ENCODE measurements around the gene ADAM23. TPM values are rescaled to one million over a fixed set of nuclear protein-coding genes. Genes with fewer than 3 reads are reported as not detected.
A peak's percentile ranks its signal among the peaks of the same experiment; 100 is the strongest.

The ADAM23 gene
- polyA plus RNA-seq (2011; rRNA removed) (6.1 and 6.7 TPM in 2 replicates), polyA plus RNA-seq (2017; fragmentation: RNase III; extraction: RNeasy Plus Mini Kit Qiagen cat#74134 plus additional on column Dnase treatment) (7.8 to 9.3 TPM (median 9.1 TPM) in 3 replicates), polyA minus RNA-seq (2011; rRNA and poly(A)+ RNA removed) (5.4 and 5.7 TPM in 2 replicates)
- 3.2 and 4.4 TPM in 2 replicates for polyA plus RNA-seq (2012; cell fraction: cytosol; rRNA removed)
- polyA plus RNA-seq (2012; cell fraction: nucleus; rRNA removed), result 1.5 and 3.7 TPM in 2 replicates

GRCh38 chr2:206442833-206443734, at the start of gene ADAM23:
ADAM23 (plus strand) TSS chr2:206443532; CDS start chr2:206443867, 335 bp downstream.
- FAIRE-seq, result no peak
- CTCF ChIA-PET, result no interaction called here
- DNase-seq (ENCODE audit: low read depth in 1 of 2, low spot score in 1 of 2), result peak; percentile 54 to 56
- H3K9me3 ChIP-seq, result no peaks in the 10 kb centered on the region
- peak within 1 kb of the TSS; percentile 79 for H3K4me2 ChIP-seq
- peak within 1 kb of the TSS; percentile 47 to 90 for H3K27ac ChIP-seq
- peak; percentile 76 to 82 for ATAC-seq
- 4% methylated on average over 18 of the region's 81 CpGs for WGBS (ENCODE audit: missing lambda C conversion rate)
- H3K4me3 ChIP-seq, result peak within 1 kb of the TSS; percentile 52
- TF ChIP-seq MAZ (IDR thresholded peaks at IDR 0.05; ENCODE audit: borderline replicate concordance, low read depth, low read length), result no peak
- no peak for TF ChIP-seq NPAS2 (CRISPR knock-in tag; IDR thresholded peaks at IDR 0.05; ENCODE audit: borderline replicate concordance)
- peak; percentile 37; the same call in 1 of the 2 replicates for TF ChIP-seq POLR2A (IDR thresholded peaks at IDR 0.05; ENCODE audit: low read length)
- TF ChIP-seq E2F6 (IDR thresholded peaks at IDR 0.05; ENCODE audit: borderline replicate concordance, low read depth), result no peak
- TF ChIP-seq EP300 (IDR thresholded peaks at IDR 0.05), result no peak
- TF ChIP-seq ATOH8 (CRISPR knock-in tag; IDR thresholded peaks at IDR 0.05; ENCODE audit: low read depth), result peak; percentile 67; the same call in 1 of the 2 replicates
- TF ChIP-seq CTCF (IDR thresholded peaks at IDR 0.05), result peak; percentile 20
- TF ChIP-seq HOXB5 (CRISPR knock-in tag; IDR thresholded peaks at IDR 0.05), result peak; percentile 59; the same call in 1 of the 2 replicates
- peaks cover 26% of the 10 kb centered on the region for H3K4me1 ChIP-seq
- POLR2A ChIA-PET, result no interaction called here

- Histone ChIP-seq H3K27ac (no peak overlapping the region), H3K4me2 (no peak overlapping the region), H3K9me3 (peaks cover 20% of the 10 kb centered on the region), H3K4me1 (no peaks in the 10 kb centered on the region), H3K4me3 (no peak overlapping the region)
- DNase-seq (ENCODE audit: low read depth in 1 of 2, low spot score in 1 of 2), result no peak
- CTCF ChIA-PET, result interaction anchor here (0.6 kb wide), 1 partner anchor 1241 kb away, joined by 4 read pairs; no protein-coding TSS in a partner anchor
- TF ChIP-seq PBX3 (IDR thresholded peaks at IDR 0.05) (no peak), HEYL (CRISPR knock-in tag; IDR thresholded peaks at IDR 0.05) (no peak), POLR2A (IDR thresholded peaks at IDR 0.05; ENCODE audit: low read length) (no peak), ZFP36 (IDR thresholded peaks at IDR 0.05; ENCODE audit: borderline replicate concordance, partially characterized antibody) (no peak), CTCF (IDR thresholded peaks at IDR 0.05) (no peak), BCL3 (IDR thresholded peaks at IDR 0.05) (no peak), TFCP2L1 (CRISPR knock-in tag; IDR thresholded peaks at IDR 0.05) (no peak), BHLHE40 (IDR thresholded peaks at IDR 0.05; ENCODE audit: low read depth, low read length) (no peak), TP53 (CRISPR knock-in tag; IDR thresholded peaks at IDR 0.05) (no peak), MAZ (IDR thresholded peaks at IDR 0.05; ENCODE audit: borderline replicate concordance, low read depth, low read length) (no peak), EHF (CRISPR knock-in tag; IDR thresholded peaks at IDR 0.05) (no peak), SREBF2 (IDR thresholded peaks at IDR 0.05) (no peak), SMC3 (IDR thresholded peaks at IDR 0.05) (no peak), HOXA7 (CRISPR knock-in tag; IDR thresholded peaks at IDR 0.05) (no peak), JUN (IDR thresholded peaks at IDR 0.05) (no peak), ESRRA (IDR thresholded peaks at IDR 0.05; ENCODE audit: borderline replicate concordance, low read length) (no peak)
- no peak for FAIRE-seq
- POLR2A ChIA-PET, result no interaction called here
- ATAC-seq, result no peak
- WGBS (ENCODE audit: missing lambda C conversion rate), result 45% methylated on average over 7 of the region's 7 CpGs
Observed at GRCh38 chr2:206396211-206396610, 47.1 kb upstream of the ADAM23 start.

All from A549 (cell line).